Measurements from ENCODE around the gene PIH1D1. TPM values are rescaled to one million over a fixed set of nuclear protein-coding genes. Genes with fewer than 3 reads are reported as not detected.

Gene PIH1D1
- total RNA-seq, 2 donors from 2014 or later, result 80.8 to 103 TPM

DNA sequence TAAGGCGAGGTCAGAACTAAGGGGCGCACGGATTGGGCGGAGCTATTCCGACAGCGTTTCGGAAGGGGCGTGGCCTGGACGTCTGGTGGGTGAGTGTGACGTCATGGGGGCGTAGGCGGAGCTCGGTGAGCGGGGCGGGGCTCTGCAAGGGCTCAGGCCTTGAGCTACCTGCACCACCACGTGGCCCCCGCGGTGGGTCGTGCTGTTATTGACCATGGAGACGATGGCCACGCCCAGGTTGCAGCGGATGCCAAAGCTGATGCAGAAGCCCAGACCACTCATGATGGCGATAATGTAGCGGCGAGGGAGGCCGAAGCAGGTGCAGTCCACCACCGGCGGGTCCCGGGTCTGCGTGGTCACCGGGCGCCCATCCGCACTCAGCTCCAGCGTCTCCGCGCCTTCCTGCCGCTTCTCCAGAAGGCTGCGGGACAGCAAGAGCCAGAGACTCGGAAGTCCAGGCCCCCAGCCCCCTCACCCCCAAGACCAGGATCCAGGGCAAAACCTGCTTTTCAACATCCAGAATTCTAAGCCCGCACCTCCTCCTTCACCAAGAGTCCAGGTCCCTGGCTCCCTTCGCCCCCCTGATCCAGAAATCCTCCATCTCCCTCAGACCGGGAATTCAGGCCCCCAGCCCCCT is 15.1 kb downstream of the PIH1D1 start:
- H3K27me3 ChIP-seq, result peaks cover 66% of the 10 kb centered on the region
- no peaks in the 10 kb centered on the region for H3K4me1 ChIP-seq
- no peaks in the 10 kb centered on the region for H3K9me3 ChIP-seq
- no peaks in the 10 kb centered on the region for H3K36me3 ChIP-seq
- H3K9ac ChIP-seq (ENCODE audit: low read depth in 2 of 2, low read length in 2 of 2), result no peak overlapping the region
- TF ChIP-seq, protein P1, sequence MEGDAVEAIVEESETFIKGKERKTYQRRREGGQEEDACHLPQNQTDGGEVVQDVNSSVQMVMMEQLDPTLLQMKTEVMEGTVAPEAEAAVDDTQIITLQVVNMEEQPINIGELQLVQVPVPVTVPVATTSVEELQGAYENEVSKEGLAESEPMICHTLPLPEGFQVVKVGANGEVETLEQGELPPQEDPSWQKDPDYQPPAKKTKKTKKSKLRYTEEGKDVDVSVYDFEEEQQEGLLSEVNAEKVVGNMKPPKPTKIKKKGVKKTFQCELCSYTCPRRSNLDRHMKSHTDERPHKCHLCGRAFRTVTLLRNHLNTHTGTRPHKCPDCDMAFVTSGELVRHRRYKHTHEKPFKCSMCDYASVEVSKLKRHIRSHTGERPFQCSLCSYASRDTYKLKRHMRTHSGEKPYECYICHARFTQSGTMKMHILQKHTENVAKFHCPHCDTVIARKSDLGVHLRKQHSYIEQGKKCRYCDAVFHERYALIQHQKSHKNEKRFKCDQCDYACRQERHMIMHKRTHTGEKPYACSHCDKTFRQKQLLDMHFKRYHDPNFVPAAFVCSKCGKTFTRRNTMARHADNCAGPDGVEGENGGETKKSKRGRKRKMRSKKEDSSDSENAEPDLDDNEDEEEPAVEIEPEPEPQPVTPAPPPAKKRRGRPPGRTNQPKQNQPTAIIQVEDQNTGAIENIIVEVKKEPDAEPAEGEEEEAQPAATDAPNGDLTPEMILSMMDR (IDR thresholded peaks at IDR 0.05), result no peak
- peak; percentile 38 for DNase-seq
- intact Hi-C loops (cut with DNase I), result no loop called here
- no peak overlapping the region for H3K27ac ChIP-seq
- no peak overlapping the region for H3K4me3 ChIP-seq

DNA sequence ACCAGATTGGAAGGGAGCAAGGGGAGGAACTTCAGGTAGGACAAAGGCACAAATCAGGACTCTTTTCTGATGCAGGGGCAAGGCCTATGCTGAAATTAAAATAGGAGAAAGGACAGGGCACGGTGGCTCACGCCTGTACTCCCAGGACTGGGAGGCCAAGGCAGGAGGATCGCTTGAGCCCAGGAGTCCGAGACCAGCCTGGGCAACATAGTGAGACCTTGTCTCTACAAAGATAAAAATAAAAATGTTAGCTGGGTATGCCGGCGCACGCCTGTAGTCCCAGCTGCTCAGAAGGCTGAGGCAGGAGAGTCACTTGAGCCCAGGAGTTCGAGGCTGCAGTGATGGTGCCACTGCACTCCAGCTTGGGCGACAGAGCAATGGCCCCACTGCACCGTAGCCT is 15.9 kb downstream of the PIH1D1 start:
- no peak for DNase-seq
- Histone ChIP-seq H3K27me3 (peaks cover 67% of the 10 kb centered on the region), H3K36me3 (no peaks in the 10 kb centered on the region), H3K9me3 (no peaks in the 10 kb centered on the region), H3K4me1 (no peaks in the 10 kb centered on the region), H3K4me3 (no peak overlapping the region), H3K27ac (no peak overlapping the region), H3K9ac (ENCODE audit: low read depth in 2 of 2, low read length in 2 of 2) (no peak overlapping the region)
- TF ChIP-seq, protein P1 (IDR thresholded peaks at IDR 0.05), result no peak
- intact Hi-C loops (cut with DNase I), result no loop called here

GRCh38 chr19:49434907-49435583 is 16.6 kb downstream of the PIH1D1 start:
- H3K27me3 ChIP-seq, result peaks cover 61% of the 10 kb centered on the region
- H3K4me1 ChIP-seq, result no peaks in the 10 kb centered on the region
- H3K4me3 ChIP-seq, result no peak overlapping the region
- intact Hi-C loops (cut with DNase I), result no loop called here
- no peaks in the 10 kb centered on the region for H3K9me3 ChIP-seq
- H3K9ac ChIP-seq (ENCODE audit: low read depth in 2 of 2, low read length in 2 of 2), result no peak overlapping the region
- DNase-seq, result no peak
- no peak overlapping the region for H3K27ac ChIP-seq
- TF ChIP-seq, protein P1 (IDR thresholded peaks at IDR 0.05), result no peak
- no peaks in the 10 kb centered on the region for H3K36me3 ChIP-seq

DNA sequence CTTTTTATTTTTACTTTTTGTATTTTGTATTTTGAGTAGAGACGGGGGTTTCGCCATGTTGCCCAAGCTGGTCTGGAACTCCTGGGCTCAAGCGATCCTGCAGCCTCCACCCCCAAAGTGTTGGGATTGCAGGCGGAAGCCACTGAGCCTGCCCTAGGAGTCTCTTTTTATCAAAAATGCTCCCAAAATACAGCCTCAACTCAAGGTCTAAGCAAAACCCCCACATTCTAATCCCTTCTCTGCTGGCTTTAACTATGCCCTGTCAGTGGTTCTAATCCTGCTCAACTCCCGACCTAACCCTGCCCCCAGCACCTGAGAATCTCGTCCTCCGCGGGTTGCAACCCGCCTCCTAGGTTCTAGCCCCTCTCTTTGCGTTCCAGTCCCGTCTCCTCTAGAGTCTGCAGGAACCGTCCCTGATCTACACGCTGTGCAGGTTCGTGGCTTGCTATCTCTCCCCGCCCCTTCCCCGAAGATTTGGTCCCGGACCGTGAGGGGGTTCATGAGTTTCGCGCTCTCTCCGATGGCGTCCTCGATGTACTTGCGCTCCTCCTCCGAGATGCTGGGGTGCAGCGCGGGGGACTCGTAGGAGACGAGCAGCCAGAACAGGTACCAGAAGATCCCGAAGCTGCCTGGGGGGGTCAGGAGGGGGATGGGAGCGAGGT is 18.2 kb downstream of the PIH1D1 start:
- no peak overlapping the region for H3K27ac ChIP-seq
- no peaks in the 10 kb centered on the region for H3K36me3 ChIP-seq
- TF ChIP-seq, protein P1 (IDR thresholded peaks at IDR 0.05), result no peak
- no peak overlapping the region for H3K9ac ChIP-seq (ENCODE audit: low read depth in 2 of 2, low read length in 2 of 2)
- H3K4me3 ChIP-seq, result no peak overlapping the region
- DNase-seq, result no peak
- intact Hi-C loops (cut with DNase I), result no loop called here
- peaks cover under 1% of the 10 kb centered on the region for H3K4me1 ChIP-seq
- H3K9me3 ChIP-seq, result no peaks in the 10 kb centered on the region
- peaks cover 63% of the 10 kb centered on the region for H3K27me3 ChIP-seq

- no peaks in the 10 kb centered on the region for H3K9me3 ChIP-seq
- DNase-seq, result peak; percentile 73
- H3K36me3 ChIP-seq, result no peaks in the 10 kb centered on the region
- TF ChIP-seq, protein P1 (IDR thresholded peaks at IDR 0.05), result no peak
- peaks cover 70% of the 10 kb centered on the region for H3K27me3 ChIP-seq
- H3K9ac ChIP-seq (ENCODE audit: low read depth in 2 of 2, low read length in 2 of 2), result no peak overlapping the region
- no peak overlapping the region for H3K27ac ChIP-seq
- intact Hi-C loops (cut with DNase I), result no loop called here
- H3K4me3 ChIP-seq, result no peak overlapping the region
- peaks cover 4% of the 10 kb centered on the region for H3K4me1 ChIP-seq
Observed at GRCh38 chr19:49432141-49433073, 19.2 kb downstream of the PIH1D1 start.

Measured in colonic mucosa (tissue), 4 donors.